Mucosa of descending colon (tissue), 3 donors: ENCODE measurements around the gene SNX8. TPM values are rescaled to one million over a fixed set of nuclear protein-coding genes. Genes with fewer than 3 reads are reported as not detected.
A peak's percentile ranks its signal among the peaks of the same experiment; 100 is the strongest.

ENCODE experiments used
- ATAC-seq: fragments of 200-7000 bp; cut with Tn5 transposase; one replicate; pipeline ENCODE4 v1.9.1; 2020; ENCODE audit warnings: mild to moderate bottlenecking, moderate library complexity
- DNase-seq, 3 donors: peaks; one replicate each; pipeline ENCODE4 v3.0.0-alpha.2; 2020
- H3K36me3 ChIP-seq: fragments of 200-600 bp; one replicate; pipeline ENCODE4 v1.8.0; 2021; ENCODE audit warnings: low read depth, mild to moderate bottlenecking
- H3K4me1 ChIP-seq: fragments of 200-600 bp; one replicate; pipeline ENCODE4 v1.8.0; 2021; ENCODE audit warnings: low read depth, mild to moderate bottlenecking
- H3K4me3 ChIP-seq: fragments of 200-600 bp; one replicate; pipeline ENCODE4 v1.8.0; 2021; ENCODE audit warnings: mild to moderate bottlenecking
- H3K9me3 ChIP-seq: fragments of 200-600 bp; one replicate; pipeline ENCODE4 v1.8.0; 2021; ENCODE audit warnings: mild to moderate bottlenecking
- intact Hi-C, 2 donors: fragments of 100-400 bp; cut with DNase I in 1 of 2; cut with micrococcal nuclease in 1 of 2; formaldehyde crosslinking; loops; one replicate each; pipeline versions ENCODE4 v1.11.0 to v1.11.1; 2022; cut with DNase I, micrococcal nuclease
- total RNA-seq, 3 donors: library from RNA; stranded (reverse); fragmentation: NEBNext Ultra II Directional in 2 of 3; extraction: Animal tissue kit (Norgen Biotek cat#: 25700) in 2 of 3; gene quantifications; one replicate each; pipeline versions ENCODE4 v1.2.1 to v1.2.4, GENCODE V29; 2021 to 2023
- TF ChIP-seq, protein P1 (sequence below): fragments of 200-600 bp; IDR thresholded peaks from one replicate; pipeline ENCODE4 v1.8.0; 2022; ENCODE audit warnings: antibody characterized with exemption, mild to moderate bottlenecking
- donor health status: DM: no; HTN: no; CAD: no; lungs with moderate emphysema.
- donor health status: DM: no; HTN: no; CAD: no.
- donor health status: DM: no; HTN: yes; CAD: no.

The SNX8 gene
- total RNA-seq, 3 donors from 2014 or later: 20.8 to 30.1 (median 23.2) TPM

DNA sequence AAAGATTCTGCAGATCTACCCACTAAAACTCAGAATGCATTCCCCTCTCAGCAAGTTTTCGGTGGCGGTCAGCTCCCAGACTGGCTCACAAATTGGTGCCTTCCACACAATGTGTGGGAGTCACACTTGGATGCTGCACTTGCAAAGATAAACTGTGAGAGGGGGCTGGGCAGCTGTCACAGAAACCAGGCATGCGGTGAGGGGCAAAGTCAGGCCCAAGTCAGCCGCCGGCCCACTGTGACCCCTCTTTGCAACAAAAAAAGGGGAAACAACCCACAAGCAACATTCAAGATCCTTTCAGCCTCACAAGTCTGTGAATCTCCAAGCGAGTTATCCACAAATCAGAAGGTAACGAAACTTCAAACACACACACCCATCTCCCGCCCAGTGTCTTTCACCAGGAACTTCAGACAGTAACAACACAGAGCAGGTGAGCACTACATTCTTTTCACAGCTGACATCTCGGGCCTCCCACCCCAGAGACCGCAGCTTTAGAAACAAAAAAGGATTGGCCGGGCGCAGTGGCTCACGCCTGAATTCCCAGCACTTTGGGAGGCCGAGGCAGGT, 32.0 kb downstream of the SNX8 start:
- TF ChIP-seq, protein P1, sequence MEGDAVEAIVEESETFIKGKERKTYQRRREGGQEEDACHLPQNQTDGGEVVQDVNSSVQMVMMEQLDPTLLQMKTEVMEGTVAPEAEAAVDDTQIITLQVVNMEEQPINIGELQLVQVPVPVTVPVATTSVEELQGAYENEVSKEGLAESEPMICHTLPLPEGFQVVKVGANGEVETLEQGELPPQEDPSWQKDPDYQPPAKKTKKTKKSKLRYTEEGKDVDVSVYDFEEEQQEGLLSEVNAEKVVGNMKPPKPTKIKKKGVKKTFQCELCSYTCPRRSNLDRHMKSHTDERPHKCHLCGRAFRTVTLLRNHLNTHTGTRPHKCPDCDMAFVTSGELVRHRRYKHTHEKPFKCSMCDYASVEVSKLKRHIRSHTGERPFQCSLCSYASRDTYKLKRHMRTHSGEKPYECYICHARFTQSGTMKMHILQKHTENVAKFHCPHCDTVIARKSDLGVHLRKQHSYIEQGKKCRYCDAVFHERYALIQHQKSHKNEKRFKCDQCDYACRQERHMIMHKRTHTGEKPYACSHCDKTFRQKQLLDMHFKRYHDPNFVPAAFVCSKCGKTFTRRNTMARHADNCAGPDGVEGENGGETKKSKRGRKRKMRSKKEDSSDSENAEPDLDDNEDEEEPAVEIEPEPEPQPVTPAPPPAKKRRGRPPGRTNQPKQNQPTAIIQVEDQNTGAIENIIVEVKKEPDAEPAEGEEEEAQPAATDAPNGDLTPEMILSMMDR: no peak
- intact Hi-C loops: no loop called here
- Histone ChIP-seq H3K4me1 (no peaks in the 10 kb centered on the region), H3K4me3 (no peak overlapping the region), H3K36me3 (no peaks in the 10 kb centered on the region), H3K9me3 (no peaks in the 10 kb centered on the region)
- ATAC-seq (no peak), DNase-seq (no peak)

DNA sequence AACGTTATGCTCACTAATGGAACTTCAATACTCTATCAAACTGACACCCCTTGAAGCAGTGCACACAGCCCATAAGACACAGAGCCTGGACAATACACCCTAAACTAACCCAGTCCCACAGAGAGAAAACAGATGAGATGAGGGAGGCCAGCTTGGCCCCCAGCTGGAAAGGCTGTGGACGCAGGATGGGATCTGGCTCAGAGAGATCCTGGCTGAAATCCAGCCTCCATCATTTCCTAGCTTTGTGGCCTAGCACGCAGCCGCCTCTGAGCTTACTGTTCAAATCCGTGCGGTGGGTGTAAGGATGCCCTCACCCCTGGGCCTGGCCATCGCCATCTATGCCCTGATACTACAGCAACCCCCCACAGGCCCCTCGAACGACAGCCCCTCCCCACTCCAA, 32.7 kb downstream of the SNX8 start:
- TF ChIP-seq, protein P1: no peak
- intact Hi-C loops: no loop called here
- Histone ChIP-seq H3K9me3 (no peaks in the 10 kb centered on the region), H3K36me3 (no peaks in the 10 kb centered on the region), H3K4me1 (no peaks in the 10 kb centered on the region), H3K4me3 (no peak overlapping the region)
- ATAC-seq (no peak), DNase-seq (peak in 1 of 3 donors; percentile 20)

DNA sequence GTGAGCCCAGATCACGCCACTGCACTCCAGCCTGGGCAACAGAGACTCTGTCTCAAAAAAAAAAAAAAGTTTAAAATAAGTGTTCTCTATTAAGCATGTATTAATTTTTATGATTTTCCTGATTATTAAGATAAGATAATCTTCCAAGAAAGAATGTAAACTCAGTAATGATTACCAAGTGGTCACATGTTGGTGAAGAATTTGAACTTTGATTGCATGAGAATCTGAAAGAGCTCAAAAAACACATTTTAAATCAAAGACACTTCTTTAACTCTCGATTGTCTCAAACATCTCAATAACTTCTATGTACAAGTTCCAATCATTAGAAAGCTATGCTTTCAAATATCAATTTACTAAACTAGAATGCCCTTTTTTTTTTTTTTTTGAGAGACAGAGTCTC, 33.8 kb downstream of the SNX8 start:
- Histone ChIP-seq H3K4me3 (no peak overlapping the region), H3K4me1 (no peaks in the 10 kb centered on the region), H3K36me3 (no peaks in the 10 kb centered on the region), H3K9me3 (no peaks in the 10 kb centered on the region)
- TF ChIP-seq, protein P1: no peak
- intact Hi-C loops: no loop called here
- DNase-seq (no peak), ATAC-seq (no peak)

DNA sequence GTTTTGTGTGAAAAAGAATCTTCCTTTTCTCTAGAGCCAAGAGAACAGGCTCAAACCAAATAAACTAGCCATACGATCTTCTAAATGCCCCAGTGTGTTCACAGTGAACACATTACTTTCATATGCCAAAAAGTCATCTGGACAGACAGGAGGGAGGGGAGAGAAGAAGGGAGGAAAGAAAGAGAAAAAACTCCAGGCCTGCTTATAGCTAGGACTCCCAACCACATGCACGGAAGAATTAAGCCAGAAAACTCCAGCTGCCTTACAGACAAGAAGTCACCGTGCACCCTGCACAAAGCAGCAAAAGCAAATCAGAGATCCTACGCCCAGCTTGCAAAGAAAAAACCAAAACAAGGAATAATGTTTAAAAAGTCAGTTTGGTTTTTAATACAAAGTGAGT, 34.3 kb downstream of the SNX8 start:
- intact Hi-C loops: no loop called here
- Histone ChIP-seq H3K36me3 (no peaks in the 10 kb centered on the region), H3K4me1 (no peaks in the 10 kb centered on the region), H3K9me3 (no peaks in the 10 kb centered on the region), H3K4me3 (no peak overlapping the region)
- DNase-seq (no peak), ATAC-seq (no peak)
- TF ChIP-seq, protein P1: no peak

DNA sequence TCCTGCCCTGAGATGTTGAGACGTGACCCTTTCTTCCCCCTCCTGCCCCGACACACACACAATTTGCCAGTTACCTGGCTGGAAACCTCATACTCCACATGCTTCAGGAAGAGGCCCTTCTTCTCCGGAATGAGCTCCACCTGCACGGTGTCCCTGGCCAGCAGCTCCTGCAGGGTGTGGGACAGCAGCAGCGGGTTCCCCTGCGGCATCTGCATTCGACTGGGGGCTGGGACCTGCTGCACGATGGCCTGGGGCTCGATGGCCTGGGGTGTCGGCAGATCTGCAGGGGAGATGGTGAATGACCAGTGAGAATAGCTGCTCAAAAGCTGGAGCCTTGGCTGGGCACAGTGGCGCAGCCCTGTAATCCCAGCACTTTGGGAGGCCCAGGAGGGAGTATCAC, 36.2 kb downstream of the SNX8 start:
- Histone ChIP-seq H3K36me3 (no peaks in the 10 kb centered on the region), H3K4me1 (no peaks in the 10 kb centered on the region), H3K4me3 (no peak overlapping the region), H3K9me3 (no peaks in the 10 kb centered on the region)
- TF ChIP-seq, protein P1: no peak
- no peak for DNase-seq
- intact Hi-C loops: no loop called here
- ATAC-seq: no peak

DNA sequence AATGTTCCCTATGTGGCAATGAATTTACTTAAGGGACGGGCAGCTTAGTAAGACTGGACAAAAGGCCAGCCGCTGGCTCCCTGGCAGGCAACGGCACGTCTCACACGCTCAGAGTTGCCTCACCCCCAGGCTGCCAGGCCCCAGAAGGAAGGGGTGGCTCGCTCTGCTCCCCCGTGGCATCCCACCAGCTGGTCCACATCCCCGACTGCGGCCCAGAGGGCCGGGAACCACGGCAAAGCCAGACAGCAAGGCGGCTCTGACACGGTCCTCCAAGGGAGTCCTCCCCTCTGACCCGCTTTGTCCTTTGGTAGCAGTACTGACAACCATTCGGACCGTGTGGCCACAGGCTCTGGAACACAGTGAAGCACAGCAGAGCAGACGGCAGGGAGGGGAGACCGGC, 38.1 kb downstream of the SNX8 start:
- Histone ChIP-seq H3K4me1 (no peaks in the 10 kb centered on the region), H3K36me3 (no peaks in the 10 kb centered on the region), H3K9me3 (no peaks in the 10 kb centered on the region), H3K4me3 (no peak overlapping the region)
- no peak for DNase-seq
- intact Hi-C loops: no loop called here
- TF ChIP-seq, protein P1: no peak
- ATAC-seq: no peak
